ENCODE measurements around the gene SKI. TPM values are rescaled to one million over a fixed set of nuclear protein-coding genes. Genes with fewer than 3 reads are reported as not detected.
A peak's percentile ranks its signal among the peaks of the same experiment; 100 is the strongest.
"Not testable (repeated sequence)": the region's sequence is repeated elsewhere in the genome, so short reads cannot be mapped to it uniquely, and the experiment has no call there.

The SKI gene
- total RNA-seq, 1 donor, result 36.6 TPM

DNA sequence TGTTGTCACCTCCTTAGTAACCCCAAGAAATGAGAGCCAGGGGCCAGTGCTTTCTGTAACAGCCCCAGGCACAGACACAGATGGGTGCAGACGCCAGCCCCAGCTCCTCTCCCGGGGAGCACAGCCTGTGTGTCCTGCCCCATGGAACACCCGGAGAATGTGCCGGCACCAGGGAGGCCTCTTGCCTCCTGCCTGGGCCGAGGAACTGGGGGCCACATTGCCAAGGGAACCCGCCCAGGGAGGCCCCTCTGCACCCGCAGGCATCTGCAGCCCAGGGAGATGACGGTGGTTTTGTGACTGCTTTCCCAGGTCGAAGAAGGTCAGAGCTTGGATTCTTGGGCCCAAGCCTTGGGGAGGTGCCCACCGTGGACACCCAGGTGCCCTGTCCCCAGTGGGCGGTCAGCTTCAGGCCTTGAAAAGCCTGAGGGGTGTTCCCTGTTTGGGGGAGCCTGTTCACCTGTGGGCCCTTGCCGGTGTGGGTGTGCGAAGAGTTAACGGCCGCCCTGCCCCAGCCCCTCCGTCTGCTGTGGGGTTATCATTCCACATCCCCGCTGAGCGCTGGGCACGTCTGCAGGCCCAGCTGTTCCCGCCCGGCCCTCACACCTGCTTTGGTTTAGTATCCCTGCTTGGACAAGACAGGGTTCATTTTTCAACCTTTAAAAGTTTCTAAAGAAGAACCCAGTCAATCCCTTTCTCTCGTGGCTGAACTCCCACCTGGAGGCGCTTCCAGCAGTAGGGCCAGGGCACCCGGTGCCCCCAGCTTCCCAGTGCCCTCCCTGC, 100.7 kb downstream of the SKI start:
- no peak overlapping the region for H3K4me3 ChIP-seq (ENCODE audit: low read depth, low read length)
- TF ChIP-seq, protein P1, sequence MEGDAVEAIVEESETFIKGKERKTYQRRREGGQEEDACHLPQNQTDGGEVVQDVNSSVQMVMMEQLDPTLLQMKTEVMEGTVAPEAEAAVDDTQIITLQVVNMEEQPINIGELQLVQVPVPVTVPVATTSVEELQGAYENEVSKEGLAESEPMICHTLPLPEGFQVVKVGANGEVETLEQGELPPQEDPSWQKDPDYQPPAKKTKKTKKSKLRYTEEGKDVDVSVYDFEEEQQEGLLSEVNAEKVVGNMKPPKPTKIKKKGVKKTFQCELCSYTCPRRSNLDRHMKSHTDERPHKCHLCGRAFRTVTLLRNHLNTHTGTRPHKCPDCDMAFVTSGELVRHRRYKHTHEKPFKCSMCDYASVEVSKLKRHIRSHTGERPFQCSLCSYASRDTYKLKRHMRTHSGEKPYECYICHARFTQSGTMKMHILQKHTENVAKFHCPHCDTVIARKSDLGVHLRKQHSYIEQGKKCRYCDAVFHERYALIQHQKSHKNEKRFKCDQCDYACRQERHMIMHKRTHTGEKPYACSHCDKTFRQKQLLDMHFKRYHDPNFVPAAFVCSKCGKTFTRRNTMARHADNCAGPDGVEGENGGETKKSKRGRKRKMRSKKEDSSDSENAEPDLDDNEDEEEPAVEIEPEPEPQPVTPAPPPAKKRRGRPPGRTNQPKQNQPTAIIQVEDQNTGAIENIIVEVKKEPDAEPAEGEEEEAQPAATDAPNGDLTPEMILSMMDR (IDR thresholded peaks at IDR 0.05; ENCODE audit: insufficient read depth, low read length), result no peak
- DNase-seq (ENCODE audit: low read depth), result no peak

DNA sequence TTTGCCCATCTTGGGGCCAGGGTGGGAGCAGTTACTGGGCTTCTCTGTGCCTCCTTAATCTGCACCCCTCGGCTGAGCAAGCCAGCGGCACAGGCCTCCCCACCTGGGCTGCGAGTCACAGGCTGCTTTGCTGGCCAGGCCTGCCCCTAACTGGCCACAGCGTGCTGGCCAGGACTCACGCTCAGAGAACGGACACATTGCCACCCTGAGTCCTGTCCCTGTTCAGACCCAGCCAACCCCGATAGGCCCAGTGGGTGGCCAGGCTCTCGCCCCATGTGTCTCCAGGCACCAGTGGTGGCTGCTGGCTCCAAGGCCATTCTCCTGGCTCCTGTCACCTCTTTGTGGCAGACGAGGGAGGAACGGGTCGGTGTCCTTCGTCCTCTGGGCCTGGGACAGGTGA, 101.9 kb downstream of the SKI start:
- no peak for DNase-seq (ENCODE audit: low read depth)
- H3K4me3 ChIP-seq (ENCODE audit: low read depth, low read length), result no peak overlapping the region
- TF ChIP-seq, protein P1 (IDR thresholded peaks at IDR 0.05; ENCODE audit: insufficient read depth, low read length), result no peak

- TF ChIP-seq, protein P1 (IDR thresholded peaks at IDR 0.05; ENCODE audit: insufficient read depth, low read length), result peak; percentile 2
- H3K4me3 ChIP-seq (ENCODE audit: low read depth, low read length), result no peak overlapping the region
- peak; percentile 86 for DNase-seq (ENCODE audit: low read depth)
Measured at GRCh38 chr1:2330519-2331199, 102.5 kb downstream of the SKI start.

- TF ChIP-seq, protein P1 (IDR thresholded peaks at IDR 0.05; ENCODE audit: insufficient read depth, low read length), result no peak
- H3K4me3 ChIP-seq (ENCODE audit: low read depth, low read length), result no peak overlapping the region
- no peak for DNase-seq (ENCODE audit: low read depth)
Measured at GRCh38 chr1:2331200-2331544, 103.1 kb downstream of the SKI start.

DNA sequence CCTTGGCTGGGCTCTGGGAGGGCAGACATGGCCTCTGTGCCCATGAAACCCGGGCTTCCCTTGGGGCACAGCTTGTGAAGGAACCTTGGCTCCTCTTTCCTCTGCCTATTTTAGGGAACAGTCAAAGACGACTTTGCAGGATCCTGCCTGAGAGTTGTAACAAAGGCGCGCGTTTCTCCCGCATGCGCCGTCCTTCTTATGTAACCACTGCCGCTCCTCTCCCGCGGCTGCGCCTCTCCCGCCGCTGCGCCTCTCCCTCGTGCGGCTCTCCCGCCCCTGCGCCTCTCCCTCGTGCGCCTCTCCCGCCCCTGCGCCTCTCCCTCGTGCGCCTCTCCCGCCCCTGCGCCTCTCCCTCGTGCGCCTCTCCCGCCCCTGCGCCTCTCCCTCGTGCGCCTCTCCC, 103.5 kb downstream of the SKI start:
- not testable (repeated sequence) for DNase-seq (ENCODE audit: low read depth); H3K4me3 ChIP-seq (ENCODE audit: low read depth, low read length)

- DNase-seq (ENCODE audit: low read depth), result no peak
- TF ChIP-seq, protein P1 (IDR thresholded peaks at IDR 0.05; ENCODE audit: insufficient read depth, low read length), result no peak
- H3K4me3 ChIP-seq (ENCODE audit: low read depth, low read length), result no peak overlapping the region
Measured at GRCh38 chr1:2334366-2334765, 106.2 kb downstream of the SKI start.

DNA sequence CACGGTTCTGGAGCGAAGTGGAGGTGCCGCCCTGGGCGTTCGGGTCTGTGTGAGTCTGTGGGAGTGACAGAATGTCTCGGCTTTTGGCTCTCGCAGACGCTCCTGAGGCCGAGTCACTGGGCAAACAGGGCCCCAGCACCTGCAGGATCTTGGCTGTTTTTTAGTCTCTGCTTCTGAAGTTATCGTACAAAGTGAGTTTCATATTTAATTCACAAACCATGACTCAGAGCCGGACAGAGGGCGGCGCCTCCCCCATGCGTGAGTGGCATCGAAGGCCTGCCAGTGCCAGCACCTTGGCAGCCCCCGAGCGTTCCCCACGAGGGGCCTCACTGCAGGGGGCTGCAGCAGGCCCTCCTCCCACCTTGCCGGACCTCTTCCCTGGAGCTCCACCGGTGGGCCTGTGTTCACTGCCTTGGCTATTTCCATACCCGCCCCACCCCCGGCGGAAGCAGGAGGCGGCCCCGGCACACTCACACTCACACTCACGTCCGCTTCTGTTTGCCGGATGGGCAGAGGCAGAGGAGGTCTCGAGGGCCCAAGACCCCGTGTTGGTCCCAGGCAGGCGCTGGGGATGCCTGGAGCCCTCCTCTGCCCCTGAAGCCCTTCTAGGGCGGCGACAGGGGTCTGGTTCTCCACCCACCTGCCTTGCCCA, 106.9 kb downstream of the SKI start:
- TF ChIP-seq, protein P1 (IDR thresholded peaks at IDR 0.05; ENCODE audit: insufficient read depth, low read length), result no peak
- DNase-seq (ENCODE audit: low read depth), result no peak
- H3K4me3 ChIP-seq (ENCODE audit: low read depth, low read length), result no peak overlapping the region
